ENCODE data around the gene POLR3B. TPM values are rescaled to one million over a fixed set of nuclear protein-coding genes. Genes with fewer than 3 reads are reported as not detected.

POLR3B gene
- total and polyA plus RNA-seq, 2 experiments from 2014 or later = 4.0 to 14.6 TPM

DNA sequence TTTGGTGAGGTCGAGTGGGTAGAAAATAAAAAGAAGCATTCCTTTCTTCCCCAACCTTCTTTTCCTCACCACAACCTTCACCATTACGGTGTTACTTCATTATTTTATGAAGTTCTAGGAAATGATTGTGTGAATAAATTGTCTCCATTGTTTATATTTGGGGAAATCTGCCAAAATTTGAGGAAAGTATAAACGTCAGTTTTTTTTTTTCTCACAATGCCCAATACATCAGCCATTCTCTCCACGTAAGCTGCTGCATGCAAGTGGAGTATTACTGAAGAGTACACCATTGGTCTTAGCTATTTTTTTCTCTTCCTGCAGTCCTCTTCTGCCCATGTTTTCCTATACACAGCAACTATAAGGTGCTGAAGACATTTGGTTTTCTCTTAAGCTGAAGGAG lies 9.1 kb upstream of the POLR3B start:
- no peaks in the 10 kb centered on the region for H3K27me3 ChIP-seq (ENCODE audit: insufficient read depth)
- Mint-ChIP-seq H3K27me3 (ENCODE audit: insufficient read depth, low read depth, poor library complexity) (no peaks in the 10 kb centered on the region), H3K4me3 (no peak overlapping the region), H3K36me3 (ENCODE audit: low read depth) (no peaks in the 10 kb centered on the region), H3K4me1 (no peaks in the 10 kb centered on the region), H3K9me3 (no peaks in the 10 kb centered on the region), H3K27ac (no peak overlapping the region)
- no peaks in the 10 kb centered on the region for H3K4me1 ChIP-seq (ENCODE audit: insufficient read depth)
- H3K79me2 ChIP-seq (replicated peaks; ENCODE audit: insufficient read depth) = no peaks in the 10 kb centered on the region
- DNase-seq (ENCODE audit: low spot score) (no peak), ATAC-seq (no peak)
- no peak overlapping the region for H2AFZ ChIP-seq
- no peak overlapping the region for H3K4me2 ChIP-seq
- no peak overlapping the region for H3K4me3 ChIP-seq
- TF ChIP-seq ZNF114 (CRISPR knock-in tag; IDR thresholded peaks at IDR 0.05) (no peak), ZNF331 (CRISPR knock-in tag; IDR thresholded peaks at IDR 0.05; ENCODE audit: low read depth) (no peak), NANOG (IDR thresholded peaks at IDR 0.05; ENCODE audit: borderline replicate concordance) (no peak), EZH2 (IDR thresholded peaks at IDR 0.05; ENCODE audit: low read depth, unreplicated experiment) (no peak), POLR2AphosphoS5 (IDR thresholded peaks at IDR 0.05; ENCODE audit: low read depth) (no peak), JUNB (IDR thresholded peaks at IDR 0.05; ENCODE audit: unreplicated experiment) (no peak), CTCF (conservative IDR thresholded peaks at IDR 0.05; ENCODE audit: low read depth in 2 of 2) (no peak), EZH2phosphoT487 (IDR thresholded peaks at IDR 0.05; ENCODE audit: unreplicated experiment) (no peak), STAT1 (IDR thresholded peaks at IDR 0.05; ENCODE audit: unreplicated experiment) (no peak)
- TF ChIP-seq, protein P1, sequence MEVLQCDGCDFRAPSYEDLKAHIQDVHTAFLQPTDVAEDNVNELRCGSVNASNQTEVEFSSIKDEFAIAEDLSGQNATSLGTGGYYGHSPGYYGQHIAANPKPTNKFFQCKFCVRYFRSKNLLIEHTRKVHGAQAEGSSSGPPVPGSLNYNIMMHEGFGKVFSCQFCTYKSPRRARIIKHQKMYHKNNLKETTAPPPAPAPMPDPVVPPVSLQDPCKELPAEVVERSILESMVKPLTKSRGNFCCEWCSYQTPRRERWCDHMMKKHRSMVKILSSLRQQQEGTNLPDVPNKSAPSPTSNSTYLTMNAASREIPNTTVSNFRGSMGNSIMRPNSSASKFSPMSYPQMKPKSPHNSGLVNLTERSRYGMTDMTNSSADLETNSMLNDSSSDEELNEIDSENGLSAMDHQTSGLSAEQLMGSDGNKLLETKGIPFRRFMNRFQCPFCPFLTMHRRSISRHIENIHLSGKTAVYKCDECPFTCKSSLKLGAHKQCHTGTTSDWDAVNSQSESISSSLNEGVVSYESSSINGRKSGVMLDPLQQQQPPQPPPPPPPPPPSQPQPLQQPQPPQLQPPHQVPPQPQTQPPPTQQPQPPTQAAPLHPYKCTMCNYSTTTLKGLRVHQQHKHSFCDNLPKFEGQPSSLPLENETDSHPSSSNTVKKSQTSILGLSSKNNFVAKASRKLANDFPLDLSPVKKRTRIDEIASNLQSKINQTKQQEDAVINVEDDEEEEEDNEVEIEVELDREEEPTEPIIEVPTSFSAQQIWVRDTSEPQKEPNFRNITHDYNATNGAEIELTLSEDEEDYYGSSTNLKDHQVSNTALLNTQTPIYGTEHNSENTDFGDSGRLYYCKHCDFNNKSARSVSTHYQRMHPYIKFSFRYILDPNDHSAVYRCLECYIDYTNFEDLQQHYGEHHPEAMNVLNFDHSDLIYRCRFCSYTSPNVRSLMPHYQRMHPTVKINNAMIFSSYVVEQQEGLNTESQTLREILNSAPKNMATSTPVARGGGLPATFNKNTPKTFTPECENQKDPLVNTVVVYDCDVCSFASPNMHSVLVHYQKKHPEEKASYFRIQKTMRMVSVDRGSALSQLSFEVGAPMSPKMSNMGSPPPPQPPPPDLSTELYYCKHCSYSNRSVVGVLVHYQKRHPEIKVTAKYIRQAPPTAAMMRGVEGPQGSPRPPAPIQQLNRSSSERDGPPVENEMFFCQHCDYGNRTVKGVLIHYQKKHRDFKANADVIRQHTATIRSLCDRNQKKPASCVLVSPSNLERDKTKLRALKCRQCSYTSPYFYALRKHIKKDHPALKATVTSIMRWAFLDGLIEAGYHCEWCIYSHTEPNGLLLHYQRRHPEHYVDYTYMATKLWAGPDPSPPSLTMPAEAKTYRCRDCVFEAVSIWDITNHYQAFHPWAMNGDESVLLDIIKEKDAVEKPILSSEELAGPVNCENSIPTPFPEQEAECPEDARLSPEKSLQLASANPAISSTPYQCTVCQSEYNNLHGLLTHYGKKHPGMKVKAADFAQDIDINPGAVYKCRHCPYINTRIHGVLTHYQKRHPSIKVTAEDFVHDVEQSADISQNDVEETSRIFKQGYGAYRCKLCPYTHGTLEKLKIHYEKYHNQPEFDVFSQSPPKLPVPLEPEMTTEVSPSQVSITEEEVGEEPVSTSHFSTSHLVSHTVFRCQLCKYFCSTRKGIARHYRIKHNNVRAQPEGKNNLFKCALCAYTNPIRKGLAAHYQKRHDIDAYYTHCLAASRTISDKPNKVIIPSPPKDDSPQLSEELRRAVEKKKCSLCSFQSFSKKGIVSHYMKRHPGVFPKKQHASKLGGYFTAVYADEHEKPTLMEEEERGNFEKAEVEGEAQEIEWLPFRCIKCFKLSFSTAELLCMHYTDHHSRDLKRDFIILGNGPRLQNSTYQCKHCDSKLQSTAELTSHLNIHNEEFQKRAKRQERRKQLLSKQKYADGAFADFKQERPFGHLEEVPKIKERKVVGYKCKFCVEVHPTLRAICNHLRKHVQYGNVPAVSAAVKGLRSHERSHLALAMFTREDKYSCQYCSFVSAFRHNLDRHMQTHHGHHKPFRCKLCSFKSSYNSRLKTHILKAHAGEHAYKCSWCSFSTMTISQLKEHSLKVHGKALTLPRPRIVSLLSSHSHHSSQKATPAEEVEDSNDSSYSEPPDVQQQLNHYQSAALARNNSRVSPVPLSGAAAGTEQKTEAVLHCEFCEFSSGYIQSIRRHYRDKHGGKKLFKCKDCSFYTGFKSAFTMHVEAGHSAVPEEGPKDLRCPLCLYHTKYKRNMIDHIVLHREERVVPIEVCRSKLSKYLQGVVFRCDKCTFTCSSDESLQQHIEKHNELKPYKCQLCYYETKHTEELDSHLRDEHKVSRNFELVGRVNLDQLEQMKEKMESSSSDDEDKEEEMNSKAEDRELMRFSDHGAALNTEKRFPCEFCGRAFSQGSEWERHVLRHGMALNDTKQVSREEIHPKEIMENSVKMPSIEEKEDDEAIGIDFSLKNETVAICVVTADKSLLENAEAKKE (CRISPR knock-in tag; IDR thresholded peaks at IDR 0.05) = no peak
- TF ChIP-seq, protein P2, sequence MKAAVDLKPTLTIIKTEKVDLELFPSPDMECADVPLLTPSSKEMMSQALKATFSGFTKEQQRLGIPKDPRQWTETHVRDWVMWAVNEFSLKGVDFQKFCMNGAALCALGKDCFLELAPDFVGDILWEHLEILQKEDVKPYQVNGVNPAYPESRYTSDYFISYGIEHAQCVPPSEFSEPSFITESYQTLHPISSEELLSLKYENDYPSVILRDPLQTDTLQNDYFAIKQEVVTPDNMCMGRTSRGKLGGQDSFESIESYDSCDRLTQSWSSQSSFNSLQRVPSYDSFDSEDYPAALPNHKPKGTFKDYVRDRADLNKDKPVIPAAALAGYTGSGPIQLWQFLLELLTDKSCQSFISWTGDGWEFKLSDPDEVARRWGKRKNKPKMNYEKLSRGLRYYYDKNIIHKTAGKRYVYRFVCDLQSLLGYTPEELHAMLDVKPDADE (IDR thresholded peaks at IDR 0.05) = no peak
- H4K20me1 ChIP-seq (replicated peaks; ENCODE audit: insufficient read depth) = no peaks in the 10 kb centered on the region
- no peak overlapping the region for H3K27ac ChIP-seq (ENCODE audit: low read depth)
- H3K36me3 ChIP-seq (ENCODE audit: insufficient read depth) = no peaks in the 10 kb centered on the region
- H3K9me2 ChIP-seq (ENCODE audit: insufficient read depth) = 0 out of 2 replicates have a peak, but pooled peaks cover 4% of the 10 kb centered on the region
- no peaks in the 10 kb centered on the region for H3F3A ChIP-seq (replicated peaks; ENCODE audit: low read depth)

All from GM23338 (cell line).